ENCODE data around the gene MAGI3. TPM values are rescaled to one million over a fixed set of nuclear protein-coding genes. Genes with fewer than 3 reads are reported as not detected.

Gene MAGI3
- total and polyA plus RNA-seq, 2 of the 13 experiments (the other 11 are each of a cell fraction or from before 2014, with no cell fraction given), result 4.0 to 11.8 TPM

DNA sequence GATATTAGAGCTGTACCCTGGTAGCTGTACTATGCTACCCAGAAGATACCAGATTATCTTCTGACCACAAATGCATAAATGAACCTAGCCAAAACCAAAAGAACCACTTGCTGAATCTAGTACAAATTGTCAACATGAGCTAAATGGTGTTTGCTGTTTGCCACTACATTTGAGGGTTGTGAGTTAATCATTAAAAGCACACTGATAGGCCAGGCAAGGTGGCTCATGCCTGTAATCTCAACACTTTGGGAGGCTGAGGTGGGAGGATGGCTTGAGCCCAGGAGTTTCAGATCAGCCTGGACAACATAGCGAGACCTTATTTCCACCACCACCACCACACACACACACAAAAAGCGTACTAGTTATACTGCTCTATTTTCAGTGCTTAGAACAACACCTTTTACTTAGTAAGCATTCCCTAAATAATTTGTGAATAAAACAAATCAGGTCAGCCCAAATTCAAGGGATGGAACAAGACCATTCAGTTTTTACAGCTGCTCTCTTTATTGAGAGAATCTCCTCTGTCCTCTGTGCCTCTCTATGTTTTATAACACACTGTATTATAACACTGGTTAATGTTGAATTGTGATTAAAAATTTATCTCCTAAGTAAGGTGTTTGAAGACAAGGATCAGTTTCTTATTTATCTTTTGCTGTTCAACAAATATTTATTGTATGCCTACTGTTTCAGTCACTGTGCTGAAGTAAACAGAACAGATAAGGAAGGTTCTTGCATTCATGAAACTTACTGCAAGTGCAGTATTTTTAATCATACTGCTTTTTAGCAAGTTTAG is 44.0 kb downstream of the MAGI3 start (continued):
- TF ChIP-seq SOX13 (IDR thresholded peaks at IDR 0.05) (no peak), SOX13 (CRISPR knock-in tag; conservative IDR thresholded peaks at IDR 0.05 in 1 of 2, IDR thresholded peaks at IDR 0.05 in 1 of 2) (peak in 1 of 2 experiments; percentile 44; a peak in 1 of 4 replicates), CREB1 (IDR thresholded peaks at IDR 0.05) (no peak), CREB1 (CRISPR knock-in tag; IDR thresholded peaks at IDR 0.05) (peak; percentile 26; the same call in 1 of the 2 replicates), HOXA3 (CRISPR knock-in tag; IDR thresholded peaks at IDR 0.05) (no peak), ZBTB3 (CRISPR knock-in tag; IDR thresholded peaks at IDR 0.05; ENCODE audit: borderline replicate concordance, low read depth) (no peak), ATF7-NPFF (CRISPR knock-in tag; IDR thresholded peaks at IDR 0.05; ENCODE audit: low read depth) (0 out of 2 replicates have a peak, but pooled peaks have one; percentile 50), TBX3 (IDR thresholded peaks at IDR 0.05; ENCODE audit: borderline replicate concordance) (peak; percentile 53; the same call in 1 of the 2 replicates), HNF4A (CRISPR knock-in tag; IDR thresholded peaks at IDR 0.05) (0 out of 2 replicates have a peak, but pooled peaks have one; percentile 11), SNAI1 (CRISPR knock-in tag; IDR thresholded peaks at IDR 0.05; ENCODE audit: borderline replicate concordance) (no peak), ONECUT2 (CRISPR knock-in tag; IDR thresholded peaks at IDR 0.05) (no peak), ZSCAN29 (CRISPR knock-in tag; conservative IDR thresholded peaks at IDR 0.05) (no peak), ZFP36 (IDR thresholded peaks at IDR 0.05; ENCODE audit: borderline replicate concordance, low read depth, low read length, partially characterized antibody) (no peak), SETDB1 (CRISPR knock-in tag; IDR thresholded peaks at IDR 0.05; ENCODE audit: borderline replicate concordance) (no peak), MAFK (conservative IDR thresholded peaks at IDR 0.05 in 1 of 2, IDR thresholded peaks at IDR 0.05 in 1 of 2; ENCODE audit: low read length in 2 of 2) (no peak), HIVEP1 (CRISPR knock-in tag; IDR thresholded peaks at IDR 0.05) (no peak)
- TF ChIP-seq, protein P1, sequence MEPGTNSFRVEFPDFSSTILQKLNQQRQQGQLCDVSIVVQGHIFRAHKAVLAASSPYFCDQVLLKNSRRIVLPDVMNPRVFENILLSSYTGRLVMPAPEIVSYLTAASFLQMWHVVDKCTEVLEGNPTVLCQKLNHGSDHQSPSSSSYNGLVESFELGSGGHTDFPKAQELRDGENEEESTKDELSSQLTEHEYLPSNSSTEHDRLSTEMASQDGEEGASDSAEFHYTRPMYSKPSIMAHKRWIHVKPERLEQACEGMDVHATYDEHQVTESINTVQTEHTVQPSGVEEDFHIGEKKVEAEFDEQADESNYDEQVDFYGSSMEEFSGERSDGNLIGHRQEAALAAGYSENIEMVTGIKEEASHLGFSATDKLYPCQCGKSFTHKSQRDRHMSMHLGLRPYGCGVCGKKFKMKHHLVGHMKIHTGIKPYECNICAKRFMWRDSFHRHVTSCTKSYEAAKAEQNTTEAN (CRISPR knock-in tag; conservative IDR thresholded peaks at IDR 0.05), result no peak
- TF ChIP-seq, protein P2, sequence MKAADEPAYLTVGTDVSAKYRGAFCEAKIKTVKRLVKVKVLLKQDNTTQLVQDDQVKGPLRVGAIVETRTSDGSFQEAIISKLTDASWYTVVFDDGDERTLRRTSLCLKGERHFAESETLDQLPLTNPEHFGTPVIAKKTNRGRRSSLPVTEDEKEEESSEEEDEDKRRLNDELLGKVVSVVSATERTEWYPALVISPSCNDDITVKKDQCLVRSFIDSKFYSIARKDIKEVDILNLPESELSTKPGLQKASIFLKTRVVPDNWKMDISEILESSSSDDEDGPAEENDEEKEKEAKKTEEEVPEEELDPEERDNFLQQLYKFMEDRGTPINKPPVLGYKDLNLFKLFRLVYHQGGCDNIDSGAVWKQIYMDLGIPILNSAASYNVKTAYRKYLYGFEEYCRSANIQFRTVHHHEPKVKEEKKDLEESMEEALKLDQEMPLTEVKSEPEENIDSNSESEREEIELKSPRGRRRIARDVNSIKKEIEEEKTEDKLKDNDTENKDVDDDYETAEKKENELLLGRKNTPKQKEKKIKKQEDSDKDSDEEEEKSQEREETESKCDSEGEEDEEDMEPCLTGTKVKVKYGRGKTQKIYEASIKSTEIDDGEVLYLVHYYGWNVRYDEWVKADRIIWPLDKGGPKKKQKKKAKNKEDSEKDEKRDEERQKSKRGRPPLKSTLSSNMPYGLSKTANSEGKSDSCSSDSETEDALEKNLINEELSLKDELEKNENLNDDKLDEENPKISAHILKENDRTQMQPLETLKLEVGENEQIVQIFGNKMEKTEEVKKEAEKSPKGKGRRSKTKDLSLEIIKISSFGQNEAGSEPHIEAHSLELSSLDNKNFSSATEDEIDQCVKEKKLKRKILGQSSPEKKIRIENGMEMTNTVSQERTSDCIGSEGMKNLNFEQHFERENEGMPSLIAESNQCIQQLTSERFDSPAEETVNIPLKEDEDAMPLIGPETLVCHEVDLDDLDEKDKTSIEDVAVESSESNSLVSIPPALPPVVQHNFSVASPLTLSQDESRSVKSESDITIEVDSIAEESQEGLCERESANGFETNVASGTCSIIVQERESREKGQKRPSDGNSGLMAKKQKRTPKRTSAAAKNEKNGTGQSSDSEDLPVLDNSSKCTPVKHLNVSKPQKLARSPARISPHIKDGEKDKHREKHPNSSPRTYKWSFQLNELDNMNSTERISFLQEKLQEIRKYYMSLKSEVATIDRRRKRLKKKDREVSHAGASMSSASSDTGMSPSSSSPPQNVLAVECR (CRISPR knock-in tag; IDR thresholded peaks at IDR 0.05; ENCODE audit: borderline replicate concordance), result no peak; the same call in 1 of the 2 replicates
- TF ChIP-seq, protein P3, sequence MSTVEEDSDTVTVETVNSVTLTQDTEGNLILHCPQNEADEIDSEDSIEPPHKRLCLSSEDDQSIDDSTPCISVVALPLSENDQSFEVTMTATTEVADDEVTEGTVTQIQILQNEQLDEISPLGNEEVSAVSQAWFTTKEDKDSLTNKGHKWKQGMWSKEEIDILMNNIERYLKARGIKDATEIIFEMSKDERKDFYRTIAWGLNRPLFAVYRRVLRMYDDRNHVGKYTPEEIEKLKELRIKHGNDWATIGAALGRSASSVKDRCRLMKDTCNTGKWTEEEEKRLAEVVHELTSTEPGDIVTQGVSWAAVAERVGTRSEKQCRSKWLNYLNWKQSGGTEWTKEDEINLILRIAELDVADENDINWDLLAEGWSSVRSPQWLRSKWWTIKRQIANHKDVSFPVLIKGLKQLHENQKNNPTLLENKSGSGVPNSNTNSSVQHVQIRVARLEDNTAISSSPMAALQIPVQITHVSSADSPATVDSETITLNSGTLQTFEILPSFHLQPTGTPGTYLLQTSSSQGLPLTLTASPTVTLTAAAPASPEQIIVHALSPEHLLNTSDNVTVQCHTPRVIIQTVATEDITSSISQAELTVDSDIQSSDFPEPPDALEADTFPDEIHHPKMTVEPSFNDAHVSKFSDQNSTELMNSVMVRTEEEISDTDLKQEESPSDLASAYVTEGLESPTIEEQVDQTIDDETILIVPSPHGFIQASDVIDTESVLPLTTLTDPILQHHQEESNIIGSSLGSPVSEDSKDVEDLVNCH (CRISPR knock-in tag; IDR thresholded peaks at IDR 0.05), result no peak
- TF ChIP-seq, protein P4, sequence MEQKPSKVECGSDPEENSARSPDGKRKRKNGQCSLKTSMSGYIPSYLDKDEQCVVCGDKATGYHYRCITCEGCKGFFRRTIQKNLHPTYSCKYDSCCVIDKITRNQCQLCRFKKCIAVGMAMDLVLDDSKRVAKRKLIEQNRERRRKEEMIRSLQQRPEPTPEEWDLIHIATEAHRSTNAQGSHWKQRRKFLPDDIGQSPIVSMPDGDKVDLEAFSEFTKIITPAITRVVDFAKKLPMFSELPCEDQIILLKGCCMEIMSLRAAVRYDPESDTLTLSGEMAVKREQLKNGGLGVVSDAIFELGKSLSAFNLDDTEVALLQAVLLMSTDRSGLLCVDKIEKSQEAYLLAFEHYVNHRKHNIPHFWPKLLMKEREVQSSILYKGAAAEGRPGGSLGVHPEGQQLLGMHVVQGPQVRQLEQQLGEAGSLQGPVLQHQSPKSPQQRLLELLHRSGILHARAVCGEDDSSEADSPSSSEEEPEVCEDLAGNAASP (CRISPR knock-in tag; IDR thresholded peaks at IDR 0.05; ENCODE audit: borderline replicate concordance), result peak; percentile 34; the same call in 1 of the 2 replicates
